WTC11 (cell line): Measurements from ENCODE around the gene EML4. TPM values are rescaled to one million over a fixed set of nuclear protein-coding genes. Genes with fewer than 3 reads are reported as not detected.

Experiments used
- ATAC-seq: fragments of 200-7000 bp; cut with Tn5 transposase; 2 replicates; pipeline ENCODE4 v1.10.0; 2021; ENCODE audit warnings: mild to moderate bottlenecking, moderate library complexity
- CTCF ChIA-PET: fragments of 300-600 bp; sonication (Branson Sonifier 250); formaldehyde crosslinking; loops from one replicate; lab custom pipeline; 2021; ENCODE audit warnings: antibody characterized with exemption; lab: Charles Lee
- POLR2A ChIA-PET: fragments of 350-600 bp; sonication (Branson Sonifier 250); formaldehyde crosslinking; loops from one replicate; lab custom pipeline; 2021; ENCODE audit warnings: antibody characterized with exemption; lab: Charles Lee
- DNase-seq: peaks from one replicate; pipeline ENCODE4 v3.0.0; 2021; ENCODE audit warnings: low spot score
- H3K27ac Mint-ChIP-seq: 2 replicates; pipeline ENCODE4 v1.8.0; 2021; ENCODE audit warnings: mixed read lengths
- H3K27me3 Mint-ChIP-seq: 2 replicates; pipeline ENCODE4 v1.8.0; 2021; ENCODE audit warnings: low read depth, mild to moderate bottlenecking, moderate library complexity, mixed read lengths
- H3K36me3 Mint-ChIP-seq: 2 replicates; pipeline ENCODE4 v1.8.0; 2021; ENCODE audit warnings: mixed read lengths
- H3K4me1 Mint-ChIP-seq: 2 replicates; pipeline ENCODE4 v1.8.0; 2022; ENCODE audit warnings: mixed read lengths
- H3K4me3 Mint-ChIP-seq: 2 replicates; pipeline ENCODE4 v1.8.0; 2021; ENCODE audit warnings: mild to moderate bottlenecking, moderate library complexity, mixed read lengths
- H3K9me3 Mint-ChIP-seq: 2 replicates; pipeline ENCODE4 v1.8.0; 2021; ENCODE audit warnings: mixed read lengths
- CREB1 ChIP-seq: sonication (generic); formaldehyde crosslinking; IDR thresholded peaks from 2 replicates; pipeline ENCODE4 v1.8.0; 2023; ENCODE audit warnings: mild to moderate bottlenecking, missing genetic modification reagents
- HMGA2 ChIP-seq: fragments of 250-450 bp; sonication (Bioruptor Pico); IDR thresholded peaks from 2 replicates; pipeline ENCODE4 v1.4.0; 2021; ENCODE audit warnings: mild to moderate bottlenecking, moderate library complexity
- JUN ChIP-seq: sonication (generic); formaldehyde crosslinking; IDR thresholded peaks from 2 replicates; pipeline ENCODE4 v1.8.0; 2023; ENCODE audit warnings: mild to moderate bottlenecking, missing genetic modification reagents
- KAT7 ChIP-seq: sonication (generic); formaldehyde crosslinking; IDR thresholded peaks from 2 replicates; pipeline ENCODE4 v1.8.1; 2023; ENCODE audit warnings: missing genetic modification reagents, mild to moderate bottlenecking, borderline replicate concordance
- NR1H2 ChIP-seq: sonication (generic); formaldehyde crosslinking; IDR thresholded peaks from 2 replicates; pipeline ENCODE4 v1.9.0; 2021; ENCODE audit warnings: mild to moderate bottlenecking, moderate library complexity, missing genetic modification reagents
- NR2C2 ChIP-seq: sonication (generic); formaldehyde crosslinking; IDR thresholded peaks from 2 replicates; pipeline ENCODE4 v1.8.0; 2022; ENCODE audit warnings: mild to moderate bottlenecking, missing genetic modification reagents
- SOX15 ChIP-seq: fragments of 250-450 bp; sonication (Bioruptor Pico); IDR thresholded peaks from 2 replicates; pipeline ENCODE4 v1.9.0; 2021; ENCODE audit warnings: mild to moderate bottlenecking
- TCF7 ChIP-seq: sonication (generic); formaldehyde crosslinking; IDR thresholded peaks from 2 replicates; pipeline ENCODE4 v1.8.0; 2022; ENCODE audit warnings: mild to moderate bottlenecking, low read depth, missing genetic modification reagents, moderate library complexity
- USF2 ChIP-seq: sonication (generic); formaldehyde crosslinking; IDR thresholded peaks from 2 replicates; pipeline ENCODE4 v1.8.1; 2023; ENCODE audit warnings: mild to moderate bottlenecking, missing genetic modification reagents, moderate library complexity
- ZNF263 ChIP-seq: sonication (generic); formaldehyde crosslinking; IDR thresholded peaks from 2 replicates; pipeline ENCODE4 v1.8.1; 2022; ENCODE audit warnings: low read depth, mild to moderate bottlenecking, moderate library complexity, missing genetic modification reagents
- ZNF281 ChIP-seq: sonication (generic); formaldehyde crosslinking; IDR thresholded peaks from 2 replicates; pipeline ENCODE4 v1.8.0; 2023; ENCODE audit warnings: mild to moderate bottlenecking, missing genetic modification reagents
- ZNF512 ChIP-seq: sonication (generic); formaldehyde crosslinking; IDR thresholded peaks from 2 replicates; pipeline ENCODE4 v1.8.1; 2022; ENCODE audit warnings: missing genetic modification reagents, borderline replicate concordance
- ZNF671 ChIP-seq: fragments of 250-450 bp; sonication (Bioruptor Pico); IDR thresholded peaks from 2 replicates; pipeline ENCODE4 v1.8.0; 2021; ENCODE audit warnings: mild to moderate bottlenecking
- total RNA-seq: library from RNA; stranded (reverse); gene quantifications from 3 replicates; pipeline ENCODE4 v1.2.3, GENCODE V29; 2021
- TF ChIP-seq, protein P1 (sequence below): sonication (generic); formaldehyde crosslinking; conservative IDR thresholded peaks from 2 replicates; pipeline ENCODE4 v1.8.1; 2023; ENCODE audit warnings: mild to moderate bottlenecking, low read depth, missing genetic modification reagents, moderate library complexity
- TF ChIP-seq, protein P2 (sequence below): fragments of 200-600 bp; IDR thresholded peaks from 2 replicates; pipeline ENCODE4 v1.8.0; 2022; ENCODE audit warnings: antibody characterized with exemption
- TF ChIP-seq, protein P3 (sequence below): sonication (generic); formaldehyde crosslinking; IDR thresholded peaks from 2 replicates; pipeline ENCODE4 v1.8.0; 2022; ENCODE audit warnings: missing genetic modification reagents
- TF ChIP-seq, protein P4 (sequence below): sonication (generic); formaldehyde crosslinking; IDR thresholded peaks from 2 replicates; pipeline ENCODE4 v1.8.1; 2023; ENCODE audit warnings: mild to moderate bottlenecking, missing genetic modification reagents, moderate library complexity
- TF ChIP-seq, protein P5 (sequence below): fragments of 250-450 bp; sonication (Bioruptor Pico); IDR thresholded peaks from 2 replicates; pipeline ENCODE4 v1.9.0; 2021; ENCODE audit warnings: moderate library complexity, mild to moderate bottlenecking, inconsistent platforms, borderline replicate concordance

Gene EML4
- total RNA-seq, 1 experiment from 2014 or later = 89.9 TPM

GRCh38 chr2:42147641-42148274 lies 21.4 kb upstream of the EML4 start:
- POLR2A ChIA-PET = no interaction called here
- no peak overlapping the region for H3K27ac Mint-ChIP-seq
- peaks cover 6% of the 10 kb centered on the region for H3K4me1 Mint-ChIP-seq
- H3K4me3 Mint-ChIP-seq = no peak overlapping the region
- H3K36me3 Mint-ChIP-seq = no peaks in the 10 kb centered on the region
- TF ChIP-seq, protein P1, sequence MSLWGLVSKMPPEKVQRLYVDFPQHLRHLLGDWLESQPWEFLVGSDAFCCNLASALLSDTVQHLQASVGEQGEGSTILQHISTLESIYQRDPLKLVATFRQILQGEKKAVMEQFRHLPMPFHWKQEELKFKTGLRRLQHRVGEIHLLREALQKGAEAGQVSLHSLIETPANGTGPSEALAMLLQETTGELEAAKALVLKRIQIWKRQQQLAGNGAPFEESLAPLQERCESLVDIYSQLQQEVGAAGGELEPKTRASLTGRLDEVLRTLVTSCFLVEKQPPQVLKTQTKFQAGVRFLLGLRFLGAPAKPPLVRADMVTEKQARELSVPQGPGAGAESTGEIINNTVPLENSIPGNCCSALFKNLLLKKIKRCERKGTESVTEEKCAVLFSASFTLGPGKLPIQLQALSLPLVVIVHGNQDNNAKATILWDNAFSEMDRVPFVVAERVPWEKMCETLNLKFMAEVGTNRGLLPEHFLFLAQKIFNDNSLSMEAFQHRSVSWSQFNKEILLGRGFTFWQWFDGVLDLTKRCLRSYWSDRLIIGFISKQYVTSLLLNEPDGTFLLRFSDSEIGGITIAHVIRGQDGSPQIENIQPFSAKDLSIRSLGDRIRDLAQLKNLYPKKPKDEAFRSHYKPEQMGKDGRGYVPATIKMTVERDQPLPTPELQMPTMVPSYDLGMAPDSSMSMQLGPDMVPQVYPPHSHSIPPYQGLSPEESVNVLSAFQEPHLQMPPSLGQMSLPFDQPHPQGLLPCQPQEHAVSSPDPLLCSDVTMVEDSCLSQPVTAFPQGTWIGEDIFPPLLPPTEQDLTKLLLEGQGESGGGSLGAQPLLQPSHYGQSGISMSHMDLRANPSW (CRISPR knock-in tag) = no peak
- TF ChIP-seq NR2C2 = no peak
- TF ChIP-seq USF2 (CRISPR knock-in tag) = no peak
- TF ChIP-seq, all 79 proteins: peak for 0
- H3K9me3 Mint-ChIP-seq = 0 out of 2 replicates have a peak, but pooled peaks cover 3% of the 10 kb centered on the region
- no peak for ATAC-seq
- no peaks in the 10 kb centered on the region for H3K27me3 Mint-ChIP-seq
- DNase-seq = no peak
- CTCF ChIA-PET = no interaction called here

- ATAC-seq = no peak
- peaks cover 13% of the 10 kb centered on the region for H3K4me1 Mint-ChIP-seq
- POLR2A ChIA-PET = no interaction called here
- no peak for TF ChIP-seq SOX15 (CRISPR knock-in tag)
- TF ChIP-seq, protein P2, sequence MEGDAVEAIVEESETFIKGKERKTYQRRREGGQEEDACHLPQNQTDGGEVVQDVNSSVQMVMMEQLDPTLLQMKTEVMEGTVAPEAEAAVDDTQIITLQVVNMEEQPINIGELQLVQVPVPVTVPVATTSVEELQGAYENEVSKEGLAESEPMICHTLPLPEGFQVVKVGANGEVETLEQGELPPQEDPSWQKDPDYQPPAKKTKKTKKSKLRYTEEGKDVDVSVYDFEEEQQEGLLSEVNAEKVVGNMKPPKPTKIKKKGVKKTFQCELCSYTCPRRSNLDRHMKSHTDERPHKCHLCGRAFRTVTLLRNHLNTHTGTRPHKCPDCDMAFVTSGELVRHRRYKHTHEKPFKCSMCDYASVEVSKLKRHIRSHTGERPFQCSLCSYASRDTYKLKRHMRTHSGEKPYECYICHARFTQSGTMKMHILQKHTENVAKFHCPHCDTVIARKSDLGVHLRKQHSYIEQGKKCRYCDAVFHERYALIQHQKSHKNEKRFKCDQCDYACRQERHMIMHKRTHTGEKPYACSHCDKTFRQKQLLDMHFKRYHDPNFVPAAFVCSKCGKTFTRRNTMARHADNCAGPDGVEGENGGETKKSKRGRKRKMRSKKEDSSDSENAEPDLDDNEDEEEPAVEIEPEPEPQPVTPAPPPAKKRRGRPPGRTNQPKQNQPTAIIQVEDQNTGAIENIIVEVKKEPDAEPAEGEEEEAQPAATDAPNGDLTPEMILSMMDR = no peak
- no peak for TF ChIP-seq NR1H2 (CRISPR knock-in tag)
- no peak for TF ChIP-seq ZNF671
- TF ChIP-seq, protein P3, sequence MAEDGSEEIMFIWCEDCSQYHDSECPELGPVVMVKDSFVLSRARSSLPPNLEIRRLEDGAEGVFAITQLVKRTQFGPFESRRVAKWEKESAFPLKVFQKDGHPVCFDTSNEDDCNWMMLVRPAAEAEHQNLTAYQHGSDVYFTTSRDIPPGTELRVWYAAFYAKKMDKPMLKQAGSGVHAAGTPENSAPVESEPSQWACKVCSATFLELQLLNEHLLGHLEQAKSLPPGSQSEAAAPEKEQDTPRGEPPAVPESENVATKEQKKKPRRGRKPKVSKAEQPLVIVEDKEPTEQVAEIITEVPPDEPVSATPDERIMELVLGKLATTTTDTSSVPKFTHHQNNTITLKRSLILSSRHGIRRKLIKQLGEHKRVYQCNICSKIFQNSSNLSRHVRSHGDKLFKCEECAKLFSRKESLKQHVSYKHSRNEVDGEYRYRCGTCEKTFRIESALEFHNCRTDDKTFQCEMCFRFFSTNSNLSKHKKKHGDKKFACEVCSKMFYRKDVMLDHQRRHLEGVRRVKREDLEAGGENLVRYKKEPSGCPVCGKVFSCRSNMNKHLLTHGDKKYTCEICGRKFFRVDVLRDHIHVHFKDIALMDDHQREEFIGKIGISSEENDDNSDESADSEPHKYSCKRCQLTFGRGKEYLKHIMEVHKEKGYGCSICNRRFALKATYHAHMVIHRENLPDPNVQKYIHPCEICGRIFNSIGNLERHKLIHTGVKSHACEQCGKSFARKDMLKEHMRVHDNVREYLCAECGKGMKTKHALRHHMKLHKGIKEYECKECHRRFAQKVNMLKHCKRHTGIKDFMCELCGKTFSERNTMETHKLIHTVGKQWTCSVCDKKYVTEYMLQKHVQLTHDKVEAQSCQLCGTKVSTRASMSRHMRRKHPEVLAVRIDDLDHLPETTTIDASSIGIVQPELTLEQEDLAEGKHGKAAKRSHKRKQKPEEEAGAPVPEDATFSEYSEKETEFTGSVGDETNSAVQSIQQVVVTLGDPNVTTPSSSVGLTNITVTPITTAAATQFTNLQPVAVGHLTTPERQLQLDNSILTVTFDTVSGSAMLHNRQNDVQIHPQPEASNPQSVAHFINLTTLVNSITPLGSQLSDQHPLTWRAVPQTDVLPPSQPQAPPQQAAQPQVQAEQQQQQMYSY (CRISPR knock-in tag) = no peak
- no peak for TF ChIP-seq ZNF281 (CRISPR knock-in tag)
- TF ChIP-seq JUN = no peak
- TF ChIP-seq HMGA2 (CRISPR knock-in tag) = no peak
- TF ChIP-seq ZNF512 (CRISPR knock-in tag) = no peak
- no peak for TF ChIP-seq ZNF263 (CRISPR knock-in tag)
- TF ChIP-seq, protein P4, sequence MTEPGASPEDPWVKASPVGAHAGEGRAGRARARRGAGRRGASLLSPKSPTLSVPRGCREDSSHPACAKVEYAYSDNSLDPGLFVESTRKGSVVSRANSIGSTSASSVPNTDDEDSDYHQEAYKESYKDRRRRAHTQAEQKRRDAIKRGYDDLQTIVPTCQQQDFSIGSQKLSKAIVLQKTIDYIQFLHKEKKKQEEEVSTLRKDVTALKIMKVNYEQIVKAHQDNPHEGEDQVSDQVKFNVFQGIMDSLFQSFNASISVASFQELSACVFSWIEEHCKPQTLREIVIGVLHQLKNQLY (CRISPR knock-in tag) = no peak
- TF ChIP-seq, protein P5, sequence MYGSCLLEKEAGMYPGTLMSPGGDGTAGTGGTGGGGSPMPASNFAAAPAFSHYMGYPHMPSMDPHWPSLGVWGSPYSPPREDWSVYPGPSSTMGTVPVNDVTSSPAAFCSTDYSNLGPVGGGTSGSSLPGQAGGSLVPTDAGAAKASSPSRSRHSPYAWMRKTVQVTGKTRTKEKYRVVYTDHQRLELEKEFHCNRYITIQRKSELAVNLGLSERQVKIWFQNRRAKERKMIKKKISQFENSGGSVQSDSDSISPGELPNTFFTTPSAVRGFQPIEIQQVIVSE (CRISPR knock-in tag) = no peak
- no peak for TF ChIP-seq CREB1 (CRISPR knock-in tag)
- TF ChIP-seq KAT7 = no peak
- no peak for TF ChIP-seq TCF7 (CRISPR knock-in tag)
- DNase-seq = no peak
- H3K9me3 Mint-ChIP-seq = 0 out of 2 replicates have a peak, but pooled peaks cover 3% of the 10 kb centered on the region
- no peaks in the 10 kb centered on the region for H3K27me3 Mint-ChIP-seq
- CTCF ChIA-PET = no interaction called here
- no peaks in the 10 kb centered on the region for H3K36me3 Mint-ChIP-seq
- H3K27ac Mint-ChIP-seq = no peak overlapping the region
- no peak overlapping the region for H3K4me3 Mint-ChIP-seq
These were observed 19.0 kb upstream of the EML4 start for GRCh38 chr2:42150159-42150558.
